ENCODE measurements around the gene GNAT3. TPM values are rescaled to one million over a fixed set of nuclear protein-coding genes. Genes with fewer than 3 reads are reported as not detected.

The GNAT3 gene
- total and polyA plus RNA-seq, 2 of the 8 experiments (the other 6 are each of a cell fraction or from before 2014, with no cell fraction given), result not detected

- TF ChIP-seq CHD7 (IDR thresholded peaks at IDR 0.05; ENCODE audit: insufficient replicate concordance, low read length) (no peak), SP2 (IDR thresholded peaks at IDR 0.05; ENCODE audit: low read length) (no peak), GABPA (IDR thresholded peaks at IDR 0.05; ENCODE audit: borderline replicate concordance, insufficient read depth, low read length) (no peak), TAF7 (optimal IDR thresholded peaks at IDR 0.05; ENCODE audit: borderline replicate concordance, low read depth, low read length) (no peak), KDM4A (IDR thresholded peaks at IDR 0.05; ENCODE audit: low read depth, low read length, severe bottlenecking) (no peak), ATF3 (IDR thresholded peaks at IDR 0.05; ENCODE audit: insufficient read depth, low read depth, low read length) (no peak), RAD21 (IDR thresholded peaks at IDR 0.05 in 1 of 2, conservative IDR thresholded peaks at IDR 0.05 in 1 of 2; ENCODE audit: low read depth in 2 of 2, low read length in 2 of 2) (no peak), CBX8 (IDR thresholded peaks at IDR 0.05; ENCODE audit: borderline replicate concordance, low read depth, low read length) (no peak)
These were observed 61.1 kb downstream of the GNAT3 start (continued) for GRCh38 chr7:80450621-80451308.

Measured in H1 (cell line).